Lower leg skin (tissue), 3 donors: ENCODE results near the gene CELA1.

Experiments used
- CTCF ChIP-seq, 3 donors: fragments of 450-650 bp; IDR thresholded peaks; one replicate each; pipeline ENCODE4 v1.5.1; 2016; ENCODE audit warnings: antibody characterized with exemption in 3 of 3, mild to moderate bottlenecking in 3 of 3, moderate library complexity in 2 of 3
- POLR2A ChIP-seq, 2 donors: fragments of 450-650 bp; IDR thresholded peaks; one replicate each; pipeline ENCODE4 v1.6.1; 2016 to 2017; ENCODE audit warnings: antibody characterized with exemption in 2 of 2, mild to moderate bottlenecking in 1 of 2, moderate library complexity in 1 of 2

- TF ChIP-seq CTCF (IDR thresholded peaks at IDR 0.05) (no peak), POLR2A (IDR thresholded peaks at IDR 0.05) (no peak)
Measured at GRCh38 chr12:51343201-51343600, 3.3 kb downstream of the CELA1 start.
